HPDE6-E6E7 (cell line): ENCODE data around the gene COQ4.

Source experiments
- DNase-seq: peaks from one replicate; pipeline ENCODE4 v3.0.0; 2011; ENCODE audit warnings: missing footprints; ENCODE audit errors: extremely low spot score

COQ4 gene

GRCh38 chr9:128340691-128341434 lies 18.2 kb downstream of the COQ4 start:
- no peak for DNase-seq

GRCh38 chr9:128341435-128341849 lies 18.8 kb downstream of the COQ4 start:
- DNase-seq: peak; percentile 89

GRCh38 chr9:128342971-128343680 lies 20.5 kb downstream of the COQ4 start:
- DNase-seq: no peak

- no peak for DNase-seq
Measured at GRCh38 chr9:128343855-128344254, 21.2 kb downstream of the COQ4 start.

GRCh38 chr9:128344931-128345605 lies 22.4 kb downstream of the COQ4 start:
- DNase-seq: no peak

- no peak for DNase-seq
Measured at GRCh38 chr9:128349125-128349524, 26.5 kb downstream of the COQ4 start.

GRCh38 chr9:128349772-128350171 lies 27.1 kb downstream of the COQ4 start:
- DNase-seq: no peak

- DNase-seq: no peak
Measured at GRCh38 chr9:128355451-128355850, 32.8 kb downstream of the COQ4 start.

GRCh38 chr9:128358090-128358489 lies 35.5 kb downstream of the COQ4 start:
- no peak for DNase-seq

- DNase-seq: no peak
Measured at GRCh38 chr9:128358861-128359260, 36.2 kb downstream of the COQ4 start.

- no peak for DNase-seq
Measured at GRCh38 chr9:128360826-128361225, 38.2 kb downstream of the COQ4 start.

- no peak for DNase-seq
Measured at GRCh38 chr9:128361296-128361985, 38.8 kb downstream of the COQ4 start.

GRCh38 chr9:128361986-128362646 lies 39.5 kb downstream of the COQ4 start:
- DNase-seq: peak; percentile 89

- no peak for DNase-seq
Measured at GRCh38 chr9:128362774-128363173, 40.1 kb downstream of the COQ4 start.

- DNase-seq: no peak
Measured at GRCh38 chr9:128365525-128365924, 42.9 kb downstream of the COQ4 start.

- DNase-seq: no peak
Measured at GRCh38 chr9:128369024-128369706, 46.5 kb downstream of the COQ4 start.

GRCh38 chr9:128370367-128370751 lies 47.7 kb downstream of the COQ4 start:
- peak; percentile 41 for DNase-seq

GRCh38 chr9:128370752-128371629 lies 48.4 kb downstream of the COQ4 start, which contains the start of gene URM1:
URM1 (plus strand) TSS chr9:128371374; CDS start chr9:128371381, 7 bp downstream.
- DNase-seq: peak; percentile 96

- DNase-seq: no peak
Measured at GRCh38 chr9:128371630-128372117, 49.0 kb downstream of the COQ4 start.

- no peak for DNase-seq
Measured at GRCh38 chr9:128372188-128372641, 49.6 kb downstream of the COQ4 start.
